OCI-LY1 (cell line): ENCODE data around the gene RAPGEFL1.
"Not testable (repeated sequence)": the region's sequence is repeated elsewhere in the genome, so short reads cannot be mapped to it uniquely, and the experiment has no call there.

Experiments
- H2AFZ ChIP-seq: fragments of 200-600 bp; sonication (generic), shearing (Covaris generic); 2 replicates; pipeline ENCODE4 v1.6.0; 2014; ENCODE audit warnings: antibody characterized with exemption, mild to moderate bottlenecking, low read length
- H3F3A ChIP-seq: fragments of 200-600 bp; sonication (generic), shearing (Covaris generic); 2 replicates; pipeline ENCODE4 v1.6.0; 2014; ENCODE audit warnings: mild to moderate bottlenecking, antibody characterized with exemption, low read length, moderate library complexity; ENCODE audit not compliant: insufficient read depth
- H3K27ac ChIP-seq: fragments of 200-600 bp; sonication (generic); 2 replicates; pipeline ENCODE4 v1.5.1; 2014; ENCODE audit warnings: low read length, mixed run types, mild to moderate bottlenecking, low read depth; ENCODE audit not compliant: poor library complexity, severe bottlenecking
- H3K27me3 ChIP-seq: fragments of 200-600 bp; sonication (generic); 2 replicates; pipeline ENCODE4 v1.6.0; 2014; ENCODE audit warnings: antibody characterized with exemption, mild to moderate bottlenecking, low read length, moderate library complexity; ENCODE audit not compliant: insufficient read depth
- H3K36me3 ChIP-seq: fragments of 200-600 bp; sonication (generic); 2 replicates; pipeline ENCODE4 v1.6.1; 2014; ENCODE audit warnings: mild to moderate bottlenecking, antibody characterized with exemption, low read length, moderate library complexity, mixed read lengths; ENCODE audit not compliant: insufficient read depth
- H3K4me1 ChIP-seq: fragments of 200-600 bp; sonication (generic); 2 replicates; pipeline ENCODE4 v1.5.1; 2014; ENCODE audit warnings: mild to moderate bottlenecking, low read length, moderate library complexity; ENCODE audit not compliant: insufficient read depth, severe bottlenecking
- H3K4me2 ChIP-seq: fragments of 200-600 bp; sonication (generic), shearing (Covaris generic); 2 replicates; pipeline ENCODE4 v1.6.1; 2014; ENCODE audit warnings: low read length
- H3K4me3 ChIP-seq: fragments of 200-600 bp; sonication (generic); 2 replicates; pipeline ENCODE4 v1.5.1; 2014; ENCODE audit warnings: low read length, low read depth, mild to moderate bottlenecking, mixed read lengths; ENCODE audit not compliant: poor library complexity, severe bottlenecking
- H3K79me2 ChIP-seq: fragments of 200-600 bp; shearing (Covaris generic); 2 replicates; pipeline ENCODE4 v1.6.1; 2016; ENCODE audit warnings: mixed run types, low read length, mixed read lengths; ENCODE audit not compliant: insufficient read depth
- H3K9ac ChIP-seq: fragments of 200-600 bp; sonication (generic), shearing (Covaris generic); 2 replicates; pipeline ENCODE4 v1.6.1; 2014; ENCODE audit warnings: mild to moderate bottlenecking, low read length, mixed read lengths
- H3K9me2 ChIP-seq: fragments of 200-600 bp; sonication (generic), shearing (Covaris generic); 2 replicates; pipeline ENCODE4 v1.6.1; 2014; ENCODE audit warnings: low read depth, mild to moderate bottlenecking, low read length, mixed read lengths
- H3K9me3 ChIP-seq: fragments of 200-600 bp; shearing (Covaris generic); 2 replicates; pipeline ENCODE4 v1.6.1; 2014; ENCODE audit warnings: low read length, mixed read lengths
- H4K20me1 ChIP-seq: fragments of 200-600 bp; sonication (generic), shearing (Covaris generic); 2 replicates; pipeline ENCODE4 v1.6.0; 2016; ENCODE audit warnings: mild to moderate bottlenecking, low read length; ENCODE audit not compliant: insufficient read depth
- EZH2 ChIP-seq: fragments of 200-600 bp; sonication (generic), shearing (Covaris generic); IDR thresholded peaks from 2 replicates; pipeline ENCODE4 v1.8.0; 2017; ENCODE audit warnings: borderline replicate concordance, mixed run types, mild to moderate bottlenecking, antibody characterized with exemption, low read length, moderate library complexity, mixed read lengths
- TF ChIP-seq, protein P1 (sequence below): fragments of 200-600 bp; sonication (generic), shearing (Covaris generic); IDR thresholded peaks from 2 replicates; pipeline ENCODE4 v1.5.1; 2017; ENCODE audit warnings: mild to moderate bottlenecking, antibody characterized with exemption, low read length, moderate library complexity, mixed read lengths

Gene RAPGEFL1

DNA sequence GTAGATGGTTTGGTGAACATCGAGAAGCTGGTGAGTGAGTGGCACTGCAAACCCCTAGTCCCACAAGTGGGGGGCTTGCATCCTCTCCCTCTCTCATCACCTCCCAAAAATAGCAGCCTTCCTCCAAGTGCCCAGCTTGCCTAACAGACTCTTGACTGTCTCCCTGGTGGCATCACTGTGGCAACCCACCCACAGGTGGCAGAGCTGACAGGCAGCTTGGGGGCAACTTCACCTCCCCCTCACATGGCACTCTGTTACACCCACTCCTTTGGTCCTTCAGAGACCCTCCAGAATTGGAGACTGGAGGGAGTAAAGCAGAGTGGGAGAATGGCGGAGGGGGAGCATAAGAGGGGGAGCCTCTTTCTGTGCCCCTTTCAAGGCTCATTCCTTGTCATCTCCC, 15.7 kb downstream of the RAPGEFL1 start:
- no peaks in the 10 kb centered on the region for H3K36me3 ChIP-seq
- no peak overlapping the region for H3K4me2 ChIP-seq
- H3K79me2 ChIP-seq = no peaks in the 10 kb centered on the region
- H3K4me3 ChIP-seq = no peak overlapping the region
- H2AFZ ChIP-seq = no peak overlapping the region
- no peak for TF ChIP-seq EZH2
- TF ChIP-seq, protein P1, sequence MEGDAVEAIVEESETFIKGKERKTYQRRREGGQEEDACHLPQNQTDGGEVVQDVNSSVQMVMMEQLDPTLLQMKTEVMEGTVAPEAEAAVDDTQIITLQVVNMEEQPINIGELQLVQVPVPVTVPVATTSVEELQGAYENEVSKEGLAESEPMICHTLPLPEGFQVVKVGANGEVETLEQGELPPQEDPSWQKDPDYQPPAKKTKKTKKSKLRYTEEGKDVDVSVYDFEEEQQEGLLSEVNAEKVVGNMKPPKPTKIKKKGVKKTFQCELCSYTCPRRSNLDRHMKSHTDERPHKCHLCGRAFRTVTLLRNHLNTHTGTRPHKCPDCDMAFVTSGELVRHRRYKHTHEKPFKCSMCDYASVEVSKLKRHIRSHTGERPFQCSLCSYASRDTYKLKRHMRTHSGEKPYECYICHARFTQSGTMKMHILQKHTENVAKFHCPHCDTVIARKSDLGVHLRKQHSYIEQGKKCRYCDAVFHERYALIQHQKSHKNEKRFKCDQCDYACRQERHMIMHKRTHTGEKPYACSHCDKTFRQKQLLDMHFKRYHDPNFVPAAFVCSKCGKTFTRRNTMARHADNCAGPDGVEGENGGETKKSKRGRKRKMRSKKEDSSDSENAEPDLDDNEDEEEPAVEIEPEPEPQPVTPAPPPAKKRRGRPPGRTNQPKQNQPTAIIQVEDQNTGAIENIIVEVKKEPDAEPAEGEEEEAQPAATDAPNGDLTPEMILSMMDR = no peak
- H3K9me2 ChIP-seq = no peaks in the 10 kb centered on the region
- no peaks in the 10 kb centered on the region for H4K20me1 ChIP-seq
- peaks cover 13% of the 10 kb centered on the region for H3K4me1 ChIP-seq
- no peak overlapping the region for H3K9ac ChIP-seq
- no peak overlapping the region for H3K27ac ChIP-seq
- no peaks in the 10 kb centered on the region for H3K9me3 ChIP-seq
- no peaks in the 10 kb centered on the region for H3F3A ChIP-seq
- no peaks in the 10 kb centered on the region for H3K27me3 ChIP-seq

DNA sequence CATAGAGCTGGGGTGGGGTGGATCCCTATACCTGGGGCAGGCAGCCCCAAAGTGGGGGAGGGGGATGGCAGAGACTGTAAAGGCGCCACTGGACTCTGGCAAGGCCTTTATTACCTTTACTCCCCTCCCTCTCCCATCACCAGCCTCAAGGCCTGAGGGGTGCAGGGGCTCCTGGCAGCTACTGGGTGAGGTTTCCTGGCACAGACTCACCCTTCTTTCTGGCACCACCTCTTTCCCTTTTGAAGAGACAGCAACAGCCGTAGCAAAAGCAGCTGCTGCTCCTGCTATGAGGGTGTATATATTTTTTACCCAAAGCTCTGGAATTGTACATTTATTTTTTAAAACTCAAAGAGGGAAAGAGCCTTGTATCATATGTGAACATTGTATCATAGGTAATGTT, 17.6 kb downstream of the RAPGEFL1 start:
- Histone ChIP-seq H3K4me2 (no peak overlapping the region), H3K9me2 (no peaks in the 10 kb centered on the region), H4K20me1 (no peaks in the 10 kb centered on the region), H2AFZ (no peak overlapping the region), H3K4me3 (no peak overlapping the region), H3K9ac (no peak overlapping the region), H3K79me2 (no peaks in the 10 kb centered on the region), H3K4me1 (peaks cover 13% of the 10 kb centered on the region), H3K27ac (no peak overlapping the region), H3K9me3 (no peaks in the 10 kb centered on the region), H3F3A (no peaks in the 10 kb centered on the region), H3K36me3 (no peaks in the 10 kb centered on the region; the same call in 1 of the 2 replicates), H3K27me3 (no peaks in the 10 kb centered on the region)
- no peak for TF ChIP-seq EZH2
- TF ChIP-seq, protein P1 = no peak

DNA sequence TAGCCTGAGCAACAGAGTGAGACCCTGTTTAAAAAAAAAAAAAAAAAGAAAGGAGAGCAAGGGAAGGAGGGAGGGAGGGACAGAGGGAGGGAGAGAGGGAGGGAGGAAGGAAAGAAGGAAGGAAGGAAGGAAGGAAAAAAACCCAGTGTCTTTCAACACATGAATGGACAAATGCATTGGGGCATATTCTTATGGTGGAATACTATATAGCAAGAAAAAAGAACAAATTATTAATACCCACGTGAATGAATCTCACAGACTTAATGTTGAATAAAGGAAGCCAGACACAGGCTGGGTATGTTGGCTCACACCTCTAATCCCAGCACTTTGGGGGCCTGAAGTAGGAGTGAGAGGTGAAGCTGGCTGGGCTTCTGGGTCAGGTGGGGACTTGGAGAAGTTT, 20.3 kb downstream of the RAPGEFL1 start:
- no peaks in the 10 kb centered on the region for H3K9me2 ChIP-seq
- TF ChIP-seq, protein P1 = no peak
- TF ChIP-seq EZH2 = no peak

DNA sequence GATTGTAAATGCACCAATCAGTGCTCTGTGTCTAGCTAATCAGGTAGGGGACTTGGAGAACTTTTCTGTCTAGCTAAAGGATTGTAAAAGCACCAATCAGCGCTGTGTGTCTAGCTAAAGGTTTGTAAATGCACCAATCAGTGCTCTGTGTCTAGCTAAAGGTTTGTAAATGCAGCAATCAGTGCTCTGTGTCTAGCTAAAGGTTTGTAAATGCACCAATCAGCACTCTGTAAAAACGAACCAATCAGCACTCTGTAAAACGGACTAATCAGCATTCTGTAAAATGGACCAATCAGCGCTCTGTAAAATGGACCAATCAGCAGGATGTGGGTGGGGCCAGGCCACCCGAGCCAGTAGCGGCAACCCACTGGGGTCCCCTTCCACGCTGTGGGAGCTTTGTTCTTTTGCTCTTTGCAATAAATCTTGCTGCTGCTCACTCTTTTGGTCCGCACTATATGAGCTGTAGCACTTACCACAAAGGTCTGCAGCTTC, 20.7 kb downstream of the RAPGEFL1 start:
- H4K20me1 ChIP-seq, H3K27me3 ChIP-seq, H3K79me2 ChIP-seq, H3K4me2 ChIP-seq, H3K27ac ChIP-seq, H3K9me3 ChIP-seq, H3K4me1 ChIP-seq, H3K9ac ChIP-seq, H2AFZ ChIP-seq, H3K9me2 ChIP-seq, H3K36me3 ChIP-seq, H3F3A ChIP-seq, H3K4me3 ChIP-seq: not testable (repeated sequence)

More for the DNA sequence above, 20.3 kb downstream of the RAPGEFL1 start:
- Histone ChIP-seq H3K36me3 (no peaks in the 10 kb centered on the region; the same call in 1 of the 2 replicates), H2AFZ (no peak overlapping the region), H3F3A (no peaks in the 10 kb centered on the region), H3K9ac (no peak overlapping the region), H3K4me1 (no peaks in the 10 kb centered on the region), H4K20me1 (no peaks in the 10 kb centered on the region), H3K4me3 (no peak overlapping the region), H3K79me2 (no peaks in the 10 kb centered on the region), H3K27me3 (no peaks in the 10 kb centered on the region), H3K4me2 (no peak overlapping the region), H3K9me3 (no peaks in the 10 kb centered on the region), H3K27ac (no peak overlapping the region)
